Endometrial microvascular endothelial cells (primary cell): ENCODE results near the gene BMP7. TPM values are rescaled to one million over a fixed set of nuclear protein-coding genes. Genes with fewer than 3 reads are reported as not detected.
"Not testable (repeated sequence)": the region's sequence is repeated elsewhere in the genome, so short reads cannot be mapped to it uniquely, and the experiment has no call there.

Experiments used
- in situ Hi-C: cut with HindIII; loops from 2 replicates; pipeline ENCODE4 v1.10.0; 2017; ENCODE audit warnings: low sequenced_read_pairs, low pct_unique_long_range_greater_than_20kb; ENCODE audit errors: inconsistent ontology term
- total RNA-seq: library from RNA; depleted of rRNA; stranded (reverse); fragments of >200 nt; gene quantifications from one replicate; pipeline ENCODE4 v1.2.3, GENCODE V29; 2015; ENCODE audit errors: inconsistent ontology term

The BMP7 gene
- total RNA-seq, 1 donor from 2014 or later: not detected

GRCh38 chr20:57289391-57290177 is 23.1 kb upstream of the BMP7 start:
- in situ Hi-C loops: no loop called here

- in situ Hi-C loops: no loop called here
Observed at GRCh38 chr20:57288651-57289277, 22.3 kb upstream of the BMP7 start.

GRCh38 chr20:57287901-57288300 is 21.5 kb upstream of the BMP7 start:
- in situ Hi-C loops: no loop called here

- in situ Hi-C loops: no loop called here
Observed at GRCh38 chr20:57287007-57287880, 20.8 kb upstream of the BMP7 start.

- in situ Hi-C loops: no loop called here
Observed at GRCh38 chr20:57283860-57284259, 17.4 kb upstream of the BMP7 start.

- in situ Hi-C loops: no loop called here
Observed at GRCh38 chr20:57282670-57283361, 16.4 kb upstream of the BMP7 start.

- in situ Hi-C loops: no loop called here
Observed at GRCh38 chr20:57281900-57282299, 15.5 kb upstream of the BMP7 start.

- in situ Hi-C loops: no loop called here
Observed at GRCh38 chr20:57280221-57280620, 13.8 kb upstream of the BMP7 start.

- in situ Hi-C loops: not testable (repeated sequence)
Observed at GRCh38 chr20:57279548-57279947, 13.1 kb upstream of the BMP7 start.

- in situ Hi-C loops: no loop called here
Observed at GRCh38 chr20:57278457-57278856, 12.0 kb upstream of the BMP7 start.

GRCh38 chr20:57277398-57278105 is 11.1 kb upstream of the BMP7 start:
- in situ Hi-C loops: no loop called here

GRCh38 chr20:57276221-57276620 is 9.8 kb upstream of the BMP7 start:
- in situ Hi-C loops: no loop called here

GRCh38 chr20:57275813-57276212 is 9.4 kb upstream of the BMP7 start:
- in situ Hi-C loops: no loop called here

GRCh38 chr20:57275334-57275733 is 8.9 kb upstream of the BMP7 start:
- in situ Hi-C loops: no loop called here

GRCh38 chr20:57274846-57275245 is 8.4 kb upstream of the BMP7 start:
- in situ Hi-C loops: no loop called here

GRCh38 chr20:57274299-57274698 is 7.9 kb upstream of the BMP7 start:
- in situ Hi-C loops: no loop called here

- in situ Hi-C loops: no loop called here
Observed at GRCh38 chr20:57272883-57273535, 6.6 kb upstream of the BMP7 start.
